ENCODE measurements around the gene TMEM150B. TPM values are rescaled to one million over a fixed set of nuclear protein-coding genes. Genes with fewer than 3 reads are reported as not detected.

The TMEM150B gene, protein sequence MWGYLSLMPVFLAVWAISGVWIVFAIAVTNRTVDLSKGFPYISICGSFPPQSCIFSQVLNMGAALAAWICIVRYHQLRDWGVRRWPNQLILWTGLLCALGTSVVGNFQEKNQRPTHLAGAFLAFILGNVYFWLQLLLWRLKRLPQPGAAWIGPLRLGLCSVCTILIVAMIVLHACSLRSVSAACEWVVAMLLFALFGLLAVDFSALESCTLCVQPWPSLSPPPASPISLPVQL
- 0.39 and 0.89 TPM in 2 replicates for total RNA-seq

DNA sequence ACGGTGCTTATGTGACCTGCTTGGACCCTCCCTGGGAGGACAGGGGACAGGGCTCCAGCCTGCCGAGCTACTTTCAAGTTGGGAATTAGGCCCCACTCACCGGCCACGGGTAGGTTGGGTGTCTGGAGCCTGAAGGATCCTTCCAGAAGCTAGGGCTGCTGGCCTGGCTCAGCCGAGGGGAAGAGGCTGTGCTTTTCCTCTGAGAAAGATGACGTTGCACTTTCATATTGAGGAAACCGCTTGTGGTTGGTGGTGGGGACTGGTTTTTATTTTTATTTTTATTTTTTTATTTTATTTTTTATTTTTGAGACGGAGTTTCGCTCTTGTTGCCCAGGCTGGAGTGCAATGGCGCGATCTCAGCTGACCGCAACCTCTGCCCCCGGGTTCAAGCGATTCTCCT is at the start of gene TMEM150B:
TMEM150B (minus strand) TSS at position 170 of the 400 bp plus-strand sequence. CDS start 4,305 bp downstream, outside the sequence.
- intact Hi-C loops (cut with micrococcal nuclease) = no loop called here

DNA sequence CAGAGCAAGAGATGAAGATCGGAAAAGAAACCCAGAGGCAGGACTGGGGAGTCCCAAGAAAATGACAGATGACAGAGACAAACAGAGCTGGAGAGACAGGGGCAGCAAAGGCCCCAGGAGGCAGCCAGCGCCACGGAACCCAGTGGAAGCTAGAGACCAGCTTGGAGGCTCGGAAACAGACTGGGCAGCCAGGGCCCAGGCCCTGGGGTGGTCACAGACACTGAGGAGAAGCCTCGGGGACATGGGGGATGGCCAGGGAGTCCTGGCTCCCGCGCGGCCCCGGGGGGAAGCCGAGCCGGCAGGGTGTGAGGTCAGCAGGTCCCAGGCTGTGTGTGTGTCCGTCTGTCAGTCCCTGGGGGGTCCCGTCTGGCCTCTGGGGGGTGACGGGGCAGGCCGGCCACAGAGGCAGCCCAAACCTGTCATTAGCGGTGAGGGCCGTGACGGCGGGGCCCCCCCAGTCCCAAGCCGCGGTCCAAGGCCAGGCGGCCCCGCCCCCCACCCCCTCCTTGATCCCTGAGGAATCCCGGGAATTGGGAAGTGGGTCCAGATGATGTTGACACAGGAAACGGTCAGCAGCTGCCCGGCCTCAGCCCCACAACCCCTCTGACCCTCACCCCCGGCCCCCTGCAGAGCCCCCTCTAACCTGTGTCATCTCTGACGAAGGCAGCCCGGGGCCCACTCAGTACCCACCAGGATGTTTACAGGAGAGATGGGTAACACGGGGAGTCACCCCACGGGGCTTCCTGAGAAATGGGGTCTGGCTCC is 49.0 kb upstream of the TMEM150B start:
- intact Hi-C loops (cut with micrococcal nuclease) = no loop called here

DNA sequence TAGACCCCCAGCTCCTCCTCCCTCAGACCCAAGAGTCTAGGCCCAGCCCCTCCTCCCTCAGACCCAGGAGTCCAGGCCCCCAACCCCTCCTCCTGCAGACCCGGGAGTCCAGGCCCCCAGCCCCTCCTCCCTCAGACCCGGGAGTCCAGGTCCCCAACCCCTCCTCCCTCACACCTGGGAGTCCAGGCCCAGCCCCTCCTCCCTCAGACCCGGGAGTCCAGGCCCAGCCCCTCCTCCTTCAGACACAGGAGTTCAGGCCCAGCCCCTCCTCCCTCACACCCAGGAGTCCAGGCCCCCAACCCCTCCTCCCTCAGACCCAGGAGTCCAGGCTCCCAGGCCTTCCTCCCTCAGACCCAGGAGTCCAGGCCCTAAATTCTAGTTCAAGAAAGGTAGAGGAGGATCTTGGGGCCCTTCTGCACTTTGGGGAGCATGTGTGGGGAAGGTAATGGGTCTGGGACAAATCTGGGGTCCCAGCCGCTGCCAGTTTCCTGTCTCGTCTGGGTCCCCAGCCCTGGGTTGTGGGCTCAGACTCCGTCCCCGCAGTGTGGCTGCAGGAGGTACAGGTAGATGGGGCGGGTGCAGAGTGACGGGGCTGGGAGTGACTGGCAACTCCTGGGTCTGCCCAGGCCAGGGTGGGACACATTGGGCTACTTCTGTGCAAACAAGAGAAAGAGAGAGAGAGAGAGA is 48.3 kb upstream of the TMEM150B start:
- intact Hi-C loops (cut with micrococcal nuclease) = no loop called here

DNA sequence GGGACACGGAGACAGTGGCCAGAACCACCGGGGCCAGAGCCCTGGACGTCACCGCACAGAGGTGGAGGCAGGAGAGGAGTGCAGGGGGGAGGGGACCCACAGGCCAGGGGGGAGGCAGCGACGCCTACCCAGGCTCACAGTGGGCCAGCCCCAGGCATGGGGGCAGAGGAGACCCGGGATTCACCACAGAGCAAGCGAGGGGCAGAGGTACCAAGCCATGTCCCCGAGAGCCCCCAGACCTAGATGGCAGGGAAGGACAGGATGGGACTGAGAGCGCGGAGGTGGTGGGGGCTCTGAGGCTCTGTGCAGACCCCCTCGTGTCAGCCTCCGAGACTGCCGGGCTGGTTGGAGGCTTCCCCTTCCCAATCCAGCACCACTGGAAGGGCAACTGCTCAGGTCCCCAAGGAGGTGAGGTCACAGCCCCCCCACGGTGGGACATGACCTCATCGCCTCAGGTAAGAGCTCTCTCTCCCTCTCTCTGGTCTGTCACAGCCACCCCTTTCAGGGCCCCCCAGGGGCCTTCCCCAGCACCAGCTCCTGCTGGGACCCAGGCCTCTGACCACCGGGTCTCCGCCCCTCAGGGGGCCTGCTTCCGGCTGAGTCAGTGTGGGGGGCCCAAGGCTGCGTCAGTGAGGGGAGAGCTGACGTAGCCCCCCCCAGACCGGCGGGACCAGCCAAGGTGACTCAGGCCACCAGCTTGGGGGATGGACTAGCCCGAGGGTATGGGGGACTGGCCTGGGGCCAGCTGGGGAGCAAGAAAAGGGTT is 47.4 kb upstream of the TMEM150B start:
- intact Hi-C loops (cut with micrococcal nuclease) = no loop called here

DNA sequence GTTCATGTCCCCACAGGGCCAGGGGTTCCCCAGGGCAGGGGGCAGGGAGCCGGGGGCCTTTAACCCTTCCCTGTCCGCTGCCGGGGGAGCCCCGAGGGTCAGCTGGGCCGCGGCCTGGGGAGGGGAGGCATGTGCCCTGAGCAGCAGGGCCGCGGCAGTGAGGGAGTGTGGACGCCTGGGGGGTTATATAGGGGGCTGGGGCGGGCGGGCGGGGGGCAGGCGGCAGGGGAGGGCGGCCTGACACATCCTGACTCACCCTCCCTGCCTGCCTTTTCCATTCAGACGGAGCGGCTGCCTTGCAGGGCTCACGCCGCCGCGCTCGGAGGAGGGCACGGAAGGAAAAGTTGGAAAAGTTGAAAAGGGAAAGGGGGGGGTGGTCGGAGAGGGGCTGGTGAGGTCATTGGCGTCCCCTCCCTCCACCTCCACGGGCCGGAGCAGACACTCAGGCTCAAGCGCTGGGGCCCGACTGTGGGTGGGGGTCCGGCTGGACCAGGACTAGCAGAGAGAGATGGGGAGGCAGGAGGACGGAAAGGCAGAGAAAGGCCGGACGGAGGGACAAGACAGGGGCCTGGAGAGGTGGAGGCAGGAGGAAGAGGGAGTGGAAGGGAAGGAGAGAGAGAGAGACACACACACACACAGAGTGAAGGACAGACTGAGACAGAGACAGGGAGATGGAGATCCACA is 45.3 kb upstream of the TMEM150B start, which contains the start of gene IL11:
IL11 (minus strand) TSS at position 159 of the 684 bp plus-strand sequence; CDS start at position 6, 153 bp downstream.
- intact Hi-C loops (cut with micrococcal nuclease) = no loop called here

DNA sequence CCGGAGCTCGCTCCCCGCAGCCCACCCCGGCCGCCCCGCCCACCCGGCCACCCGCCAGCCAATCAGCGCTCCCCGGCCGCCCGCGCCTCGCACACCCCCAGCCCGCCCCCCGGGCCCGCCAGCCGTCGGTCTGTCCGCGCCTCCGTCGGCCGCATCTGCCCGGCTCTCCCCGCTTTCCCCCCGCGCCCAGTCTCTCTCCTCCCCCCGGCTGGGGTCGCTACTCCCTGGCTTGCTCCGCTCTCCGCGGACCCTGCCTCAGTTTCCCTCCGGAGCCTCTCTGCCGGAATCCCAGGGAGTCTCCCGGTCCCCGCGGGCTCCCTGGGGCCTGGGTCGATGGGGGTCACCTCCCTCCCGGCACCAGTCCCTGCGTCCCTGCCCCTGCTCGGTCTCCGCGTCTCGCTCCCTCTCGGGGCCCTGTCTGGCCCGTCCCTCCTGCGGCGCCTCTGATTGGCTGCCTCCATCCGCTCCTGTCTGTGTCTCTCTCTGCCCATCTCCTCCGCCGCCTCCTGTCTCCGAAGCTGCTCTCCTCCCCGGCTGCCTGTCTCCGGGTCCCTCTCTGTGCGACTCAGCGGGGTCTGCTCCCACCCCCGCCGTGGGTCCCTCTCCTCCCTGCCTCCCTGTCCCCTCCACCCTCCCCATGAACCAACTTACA is 44.6 kb upstream of the TMEM150B start:
- intact Hi-C loops (cut with micrococcal nuclease) = no loop called here

DNA sequence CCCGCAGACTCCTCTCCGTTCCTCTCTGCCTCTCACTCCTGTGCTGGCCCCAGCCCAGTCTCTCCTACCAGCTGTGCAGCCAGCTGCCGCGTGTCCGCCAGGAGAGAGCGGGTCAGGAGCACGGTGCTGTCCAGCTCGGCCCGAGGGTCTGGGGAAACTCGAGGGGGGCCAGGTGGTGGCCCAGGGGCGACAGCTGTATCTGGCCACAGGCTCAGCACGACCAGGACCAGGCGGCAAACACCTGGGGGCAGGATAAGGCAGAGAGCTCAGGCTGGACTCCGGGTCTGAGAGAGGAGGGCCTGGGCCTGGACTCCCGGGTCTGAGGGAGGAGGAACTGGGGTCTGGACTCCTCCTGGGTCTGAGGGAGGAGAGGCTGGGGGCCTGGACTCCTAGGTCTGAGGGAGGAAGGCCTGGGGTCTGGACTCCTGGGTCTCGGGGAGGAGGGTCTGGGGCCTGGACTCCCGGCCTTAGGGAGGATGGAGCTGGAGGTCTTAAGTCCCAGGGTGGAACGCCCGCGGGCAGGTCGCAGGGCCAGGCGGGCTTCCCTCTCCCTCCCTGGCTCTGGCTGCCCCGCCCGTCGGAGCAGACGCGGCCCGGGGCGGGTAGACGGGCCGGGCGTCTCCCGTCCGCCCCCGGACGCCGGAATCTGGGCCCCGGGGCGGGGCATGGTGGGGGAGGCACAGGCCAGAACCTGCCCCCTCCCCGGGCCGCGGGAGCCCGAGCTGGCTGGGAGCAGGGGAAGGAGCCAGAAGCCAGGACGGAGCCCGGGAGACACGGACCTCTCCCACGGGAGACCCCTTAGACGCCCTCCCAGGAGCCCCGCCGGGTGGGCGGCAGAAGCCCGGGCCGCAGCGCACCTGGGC is 43.8 kb upstream of the TMEM150B start:
- intact Hi-C loops (cut with micrococcal nuclease) = no loop called here

DNA sequence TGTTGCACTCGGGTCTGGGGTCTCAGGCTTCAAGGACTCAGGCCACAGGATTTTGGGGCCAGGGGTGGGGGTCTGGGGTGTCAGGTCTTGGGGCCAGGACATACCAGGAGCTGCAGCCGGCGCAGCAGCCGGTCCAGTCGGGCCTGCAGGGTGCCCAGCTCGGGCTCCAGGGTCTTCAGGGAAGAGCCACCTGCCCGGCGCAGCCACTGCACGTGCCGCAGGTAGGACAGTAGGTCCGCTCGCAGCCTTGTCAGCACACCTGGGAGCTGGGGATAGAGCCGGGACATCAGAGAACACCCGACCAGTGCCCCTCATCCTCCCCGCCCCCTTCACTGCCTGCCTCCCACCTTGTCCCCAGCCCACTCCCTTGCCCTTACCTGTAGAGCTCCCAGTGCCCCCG is 43.0 kb upstream of the TMEM150B start:
- intact Hi-C loops (cut with micrococcal nuclease) = no loop called here

DNA sequence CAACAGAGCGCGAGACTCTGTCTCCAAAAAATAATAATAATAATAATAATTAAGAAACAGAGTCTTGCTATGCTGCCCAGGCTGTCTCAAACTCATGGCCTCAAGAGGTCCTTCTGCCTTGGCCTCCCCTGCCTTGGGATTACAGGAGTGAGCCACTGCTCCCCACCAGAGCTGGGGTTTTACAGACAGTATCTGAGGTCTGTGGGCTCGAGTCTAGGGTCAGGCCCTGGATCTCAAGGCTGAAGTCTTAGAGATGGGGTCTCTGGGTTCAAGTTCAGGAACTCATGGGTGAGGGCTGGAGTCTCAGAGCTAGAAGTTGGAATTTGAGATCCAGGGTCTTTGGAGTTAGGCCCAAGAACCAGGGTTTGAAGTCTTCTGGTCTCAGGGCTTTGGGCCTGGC is 41.6 kb upstream of the TMEM150B start:
- intact Hi-C loops (cut with micrococcal nuclease) = no loop called here

DNA sequence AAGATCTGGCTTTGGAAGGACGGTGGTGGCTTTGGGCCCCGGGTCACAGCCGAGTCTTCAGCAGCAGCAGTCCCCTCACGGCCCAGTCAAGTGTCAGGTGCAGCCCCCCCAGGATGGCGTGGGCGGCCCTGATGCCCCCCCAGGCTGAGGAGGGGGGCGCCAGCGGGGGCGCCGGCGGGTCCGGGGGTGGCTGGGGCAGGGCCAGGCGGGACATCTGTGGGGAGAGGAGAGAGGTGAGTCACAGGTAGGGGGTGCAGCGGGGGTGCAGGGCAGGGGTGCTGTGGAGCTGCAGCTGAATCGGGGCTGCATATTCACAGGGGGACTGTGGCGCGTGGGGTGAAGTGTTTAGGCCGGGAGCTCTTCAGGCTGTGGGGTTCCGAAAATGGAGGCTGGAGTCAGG is 40.8 kb upstream of the TMEM150B start:
- intact Hi-C loops (cut with micrococcal nuclease) = no loop called here

DNA sequence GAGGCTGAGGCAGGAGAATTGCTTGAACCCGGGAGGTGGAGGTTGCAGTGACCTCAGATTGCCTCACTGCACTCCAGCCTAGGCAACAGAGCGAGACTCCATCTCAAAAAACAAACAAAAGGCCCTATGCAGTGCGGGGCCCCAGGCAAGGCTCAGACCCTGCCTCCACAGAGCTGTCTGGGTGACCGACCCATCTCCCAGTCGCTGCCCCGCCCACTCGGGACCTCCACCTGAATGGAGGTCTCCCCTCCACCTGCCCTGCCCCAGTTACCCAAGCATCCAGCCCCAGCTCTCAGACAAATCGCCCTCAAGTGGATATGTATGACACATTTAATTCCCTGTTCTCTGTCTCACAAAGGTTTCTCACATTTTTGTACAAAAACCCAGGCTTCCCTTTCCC is 40.1 kb upstream of the TMEM150B start:
- intact Hi-C loops (cut with micrococcal nuclease) = no loop called here

DNA sequence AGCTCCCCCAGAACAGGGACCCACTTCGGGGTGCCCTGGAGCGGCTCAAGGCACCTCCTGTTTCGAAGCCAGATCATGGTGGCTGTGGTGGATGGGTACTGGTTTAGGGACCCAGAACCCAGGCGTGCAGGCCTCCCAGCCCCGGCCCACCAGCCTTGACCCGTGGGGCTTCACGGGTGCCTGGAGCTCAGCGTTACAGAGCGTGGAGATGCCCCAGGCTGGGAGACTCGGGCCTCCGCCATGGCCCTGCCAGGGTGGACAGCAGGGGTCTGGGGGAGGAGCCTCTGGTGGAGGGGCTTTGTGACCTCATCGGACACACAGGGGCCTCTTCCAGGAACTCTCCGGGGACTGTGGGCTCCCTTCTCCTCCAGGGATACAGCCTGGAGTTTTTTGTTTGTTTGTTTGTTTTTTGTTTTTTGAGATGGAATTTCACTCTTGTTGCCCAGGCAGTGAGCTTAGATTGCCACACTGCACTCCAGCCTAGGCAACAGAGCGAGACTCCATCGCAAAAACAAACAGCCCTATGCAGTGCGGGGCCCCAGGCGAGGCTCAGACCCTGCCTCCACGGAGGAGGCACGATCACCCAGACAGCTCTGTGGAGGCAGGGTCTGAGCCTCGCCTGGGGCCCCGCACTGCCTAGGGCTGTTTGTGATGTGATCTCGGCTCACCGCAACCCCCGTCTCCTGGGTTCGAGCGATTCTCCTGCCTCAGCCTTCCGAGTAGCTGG is 38.0 kb upstream of the TMEM150B start, which contains the start of gene GARIN5B:
GARIN5B (minus strand) TSS at position 271 of the 727 bp plus-strand sequence; CDS start at position 77, 194 bp downstream.
- intact Hi-C loops (cut with micrococcal nuclease) = no loop called here

DNA sequence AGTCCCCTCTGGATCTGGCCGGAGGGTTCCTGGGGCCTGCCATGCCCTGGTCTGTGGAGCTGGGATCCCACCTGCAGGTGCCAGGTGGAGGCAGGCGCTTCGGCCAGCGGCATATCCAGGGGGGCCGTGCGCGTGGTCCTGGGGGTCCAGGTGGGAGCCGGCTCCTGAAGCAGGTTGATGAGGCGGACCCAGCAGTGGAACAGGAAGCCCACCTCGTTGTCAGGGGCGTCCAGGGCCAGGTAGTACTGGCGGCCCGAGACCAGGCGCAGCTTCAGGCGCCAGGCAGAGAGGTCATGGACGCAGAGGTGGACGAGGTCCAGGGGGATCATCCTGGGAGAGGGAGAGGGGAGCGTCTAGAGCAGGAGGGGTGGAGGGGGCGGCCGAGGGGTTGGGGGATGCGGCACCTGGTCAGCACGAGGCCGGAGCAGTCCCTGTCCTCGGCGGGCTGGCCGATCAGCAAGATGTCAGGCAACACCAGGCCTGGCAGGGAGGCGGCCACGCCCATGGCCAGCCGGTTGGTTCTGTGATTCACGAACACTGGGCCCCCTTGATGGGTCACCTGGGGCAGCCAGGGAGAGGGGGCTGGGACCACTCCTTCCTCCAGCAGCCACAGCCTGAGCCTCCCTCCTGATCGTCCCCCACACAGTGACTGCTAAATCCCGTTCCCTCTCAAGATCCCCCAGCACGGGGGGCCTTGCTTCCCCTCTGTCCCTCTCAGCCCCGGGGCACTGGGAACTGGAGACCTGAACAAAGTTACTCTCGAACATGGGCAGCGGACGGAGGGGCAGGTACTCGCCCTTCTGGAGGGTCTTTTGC is 37.2 kb upstream of the TMEM150B start:
- intact Hi-C loops (cut with micrococcal nuclease) = no loop called here

DNA sequence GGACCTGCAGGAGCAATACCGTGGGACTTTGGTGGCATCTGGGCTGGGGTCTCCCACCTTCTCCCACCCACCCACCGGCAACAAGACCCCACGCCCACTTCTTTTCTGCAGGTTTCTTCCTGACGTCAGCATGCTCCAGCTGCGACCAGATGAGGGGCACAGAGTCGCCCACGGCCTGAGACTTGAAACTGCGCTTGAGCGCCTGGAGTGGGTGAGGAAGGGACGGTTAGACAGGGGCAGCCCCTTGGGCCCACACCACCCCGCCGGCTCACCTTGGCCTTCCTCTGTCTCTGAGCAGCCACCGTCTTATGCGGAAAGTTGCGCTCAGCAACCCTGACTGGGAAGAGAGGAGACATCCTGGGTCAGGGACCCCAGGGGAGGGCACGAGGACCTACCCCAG is 35.8 kb upstream of the TMEM150B start:
- intact Hi-C loops (cut with micrococcal nuclease) = no loop called here

DNA sequence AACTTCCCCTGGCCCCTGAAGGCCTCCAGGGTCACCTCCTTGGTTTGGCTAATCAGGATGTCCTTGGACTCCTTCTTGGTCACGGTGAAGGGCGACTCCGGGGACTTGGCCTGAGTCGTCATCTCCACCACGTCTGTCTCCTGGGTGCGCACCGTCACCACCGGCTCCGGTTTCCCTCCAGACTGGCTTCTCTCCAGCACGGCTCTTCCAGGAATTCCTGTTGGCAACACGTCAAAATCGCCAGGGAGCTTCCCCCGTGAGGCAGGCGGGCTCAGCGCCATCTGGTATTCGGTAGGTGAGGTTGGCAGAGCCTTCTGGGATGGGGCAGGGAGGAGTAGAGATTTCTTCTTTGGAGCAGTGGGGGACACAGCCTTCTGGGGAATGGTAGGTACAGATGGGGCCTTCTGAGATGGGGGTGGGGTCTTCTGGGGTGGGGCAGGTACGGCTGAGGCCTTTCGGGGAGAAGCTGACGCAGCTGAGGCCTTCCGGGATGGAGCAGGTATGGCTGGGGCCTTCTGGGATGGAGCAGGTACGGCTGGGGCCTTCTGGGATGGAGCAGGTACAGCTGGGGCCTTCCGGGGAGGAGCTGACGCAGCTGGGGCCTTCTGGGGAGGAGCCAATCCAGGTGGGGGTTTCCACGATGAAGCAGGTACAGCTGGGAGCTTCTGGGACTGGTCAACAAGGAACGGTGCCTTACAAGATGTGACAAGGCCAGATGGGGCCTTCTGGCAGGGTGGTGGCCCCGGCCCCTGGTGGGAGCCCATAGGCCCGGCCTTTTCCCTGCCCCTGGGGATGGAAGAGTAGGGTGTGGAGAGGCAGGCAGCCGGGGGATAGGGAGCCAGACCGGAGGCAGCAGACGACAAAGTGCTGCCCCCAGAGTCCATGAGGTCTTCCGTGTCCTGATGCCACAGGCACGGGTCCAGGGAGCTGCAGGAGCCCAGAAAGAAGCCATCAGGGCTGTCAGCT is 34.1 kb upstream of the TMEM150B start:
- intact Hi-C loops (cut with micrococcal nuclease) = no loop called here

DNA sequence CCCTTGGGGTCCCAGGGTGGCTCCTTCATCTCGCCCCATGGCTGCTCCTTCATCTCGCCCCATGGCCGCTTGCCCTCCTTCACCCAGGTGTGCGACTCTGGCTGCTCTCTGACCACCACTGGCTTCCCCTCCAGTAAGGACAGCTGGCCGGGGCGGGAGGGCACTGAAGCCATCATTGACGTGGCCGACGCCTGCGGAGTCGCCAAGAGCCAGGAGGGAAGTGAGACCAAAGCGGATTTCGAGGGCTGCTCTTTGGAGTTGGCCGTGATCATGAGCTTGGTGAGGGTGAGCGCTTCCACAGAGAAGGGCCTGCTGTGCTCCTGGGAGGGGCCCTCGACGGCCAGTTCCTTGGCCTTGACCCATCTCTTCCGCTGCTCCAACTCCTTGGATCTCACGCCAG is 33.4 kb upstream of the TMEM150B start:
- intact Hi-C loops (cut with micrococcal nuclease) = no loop called here
